GM23338 (cell line): ENCODE data around the gene CDH7.

Source experiments
- CTCF ChIP-seq, 2 experiments: fragments of 200-600 bp in 1 of 2; sonication (generic) in 1 of 2; conservative IDR thresholded peaks; 2 replicates each; pipeline versions ENCODE4 v1.5.1 to v1.6.1; 2016 to 2017; ENCODE audit warnings: antibody characterized with exemption in 2 of 2, low read depth in 2 of 2, mild to moderate bottlenecking in 2 of 2, moderate library complexity in 1 of 2
- EZH2 ChIP-seq: fragments of 200-600 bp; sonication (generic); IDR thresholded peaks from one replicate; pipeline ENCODE4 v1.8.0; 2017; ENCODE audit warnings: antibody characterized with exemption, mild to moderate bottlenecking, low read depth; ENCODE audit not compliant: unreplicated experiment

- TF ChIP-seq EZH2 (no peak), CTCF (conservative IDR thresholded peaks at IDR 0.05; ENCODE audit: low read depth in 2 of 2) (no peak)
Measured at GRCh38 chr18:65761636-65762295, 11.0 kb downstream of the CDH7 start.
